K562 (cell line): ENCODE results near the gene ZFAND5. TPM values are rescaled to one million over a fixed set of nuclear protein-coding genes. Genes with fewer than 3 reads are reported as not detected.

Experiments
- BRF1 ChIP-seq: IDR thresholded peaks from 3 replicates; pipeline ENCODE4 v1.6.1; 2011; ENCODE audit warnings: borderline replicate concordance, mild to moderate bottlenecking; ENCODE audit not compliant: insufficient read length; ENCODE audit errors: extremely low read depth
- CBFA2T2 ChIP-seq: fragments of 450-650 bp; conservative IDR thresholded peaks from 2 replicates; pipeline ENCODE4 v1.6.1; 2017; ENCODE audit warnings: mild to moderate bottlenecking
- E2F4 ChIP-seq: sonication (generic); formaldehyde crosslinking; IDR thresholded peaks from 2 replicates; pipeline ENCODE4 v1.8.0; 2022; ENCODE audit warnings: mild to moderate bottlenecking, low read depth, missing genetic modification reagents
- GTF2E2 ChIP-seq: fragments of 200-800 bp; sonication (Bioruptor generic); IDR thresholded peaks from 2 replicates; pipeline ENCODE4 v1.6.1; 2016; ENCODE audit warnings: missing genetic modification characterization, missing compliant biosample characterization
- HNRNPLL ChIP-seq: fragments of 200-400 bp; formaldehyde crosslinking; IDR thresholded peaks from 2 replicates; pipeline ENCODE4 v1.6.1; 2017; ENCODE audit warnings: low read length, low read depth, mild to moderate bottlenecking; ENCODE audit not compliant: poor library complexity, severe bottlenecking
- MEIS2 ChIP-seq: fragments of 450-650 bp; IDR thresholded peaks from 2 replicates; pipeline ENCODE4 v1.6.1; 2014; ENCODE audit warnings: mild to moderate bottlenecking; ENCODE audit not compliant: partially characterized antibody
- SOX6 ChIP-seq: fragments of 450-650 bp; IDR thresholded peaks from 2 replicates; pipeline ENCODE4 v1.6.1; 2014; ENCODE audit warnings: mild to moderate bottlenecking
- U2AF1 ChIP-seq: fragments of 200-400 bp; formaldehyde crosslinking; optimal IDR thresholded peaks from 2 replicates; pipeline ENCODE3; 2017; ENCODE audit warnings: mild to moderate bottlenecking, low read depth, low read length, moderate library complexity
- ZBTB9 ChIP-seq: fragments of 450-650 bp; formaldehyde crosslinking; IDR thresholded peaks from 2 replicates; pipeline ENCODE4 v1.4.0; 2020; ENCODE audit warnings: mild to moderate bottlenecking, moderate library complexity
- ZNF316 ChIP-seq: fragments of 450-650 bp; IDR thresholded peaks from 2 replicates; pipeline ENCODE4 v1.6.1; 2016
- polyA plus RNA-seq, 8 experiments: library from polyadenylated mRNA; depleted of rRNA in 4 of 8; stranded (reverse) in 5 of 8; unstranded in 3 of 8; fragments of >200 nt; fragmentation: Nextera tagmentation in 2 of 8; fragmentation: Illumina TruSeq in 1 of 8; extraction: Ambion mirVana in 2 of 8; extraction: Trizol in 1 of 8; gene quantifications; 2 replicates each; pipeline versions ENCODE4 v1.2.1 to v1.2.3, GENCODE V29; 2011 to 2014; ENCODE audit warnings: inconsistent platforms in 1 of 8, missing spikeins in 1 of 8
- total RNA-seq, 7 experiments: library from RNA; depleted of rRNA in 6 of 7; stranded (reverse); fragments of >200 nt in 6 of 7; fragmentation: Illumina TruSeq in 2 of 7; extraction: Trizol in 2 of 7; gene quantifications; 2 replicates each; pipeline versions ENCODE4 v1.2.1 to v1.2.3, GENCODE V29; 2011 to 2021; ENCODE audit warnings: low replicate concordance in 1 of 7
- TF ChIP-seq, protein P1 (sequence below): fragments of 200-800 bp; sonication (Bioruptor generic); IDR thresholded peaks from 2 replicates; pipeline ENCODE4 v1.6.1; 2017; ENCODE audit warnings: missing genetic modification characterization, missing compliant biosample characterization
- TF ChIP-seq, protein P2 (sequence below), 2 experiments: fragments of 450-650 bp in 1 of 2; sonication (generic) in 1 of 2; formaldehyde crosslinking in 1 of 2; IDR thresholded peaks; 2 replicates each; pipeline versions ENCODE4 v1.7.1 to v1.9.0; 2016 to 2022; ENCODE audit warnings: inconsistent platforms in 1 of 2, mild to moderate bottlenecking in 1 of 2, missing genetic modification reagents in 1 of 2

Gene ZFAND5
- total and polyA plus RNA-seq, 9 of the 15 experiments (the other 6 are each of a cell fraction or from before 2014, with no cell fraction given): 12.7 to 64.2 (median 34.5) TPM

DNA sequence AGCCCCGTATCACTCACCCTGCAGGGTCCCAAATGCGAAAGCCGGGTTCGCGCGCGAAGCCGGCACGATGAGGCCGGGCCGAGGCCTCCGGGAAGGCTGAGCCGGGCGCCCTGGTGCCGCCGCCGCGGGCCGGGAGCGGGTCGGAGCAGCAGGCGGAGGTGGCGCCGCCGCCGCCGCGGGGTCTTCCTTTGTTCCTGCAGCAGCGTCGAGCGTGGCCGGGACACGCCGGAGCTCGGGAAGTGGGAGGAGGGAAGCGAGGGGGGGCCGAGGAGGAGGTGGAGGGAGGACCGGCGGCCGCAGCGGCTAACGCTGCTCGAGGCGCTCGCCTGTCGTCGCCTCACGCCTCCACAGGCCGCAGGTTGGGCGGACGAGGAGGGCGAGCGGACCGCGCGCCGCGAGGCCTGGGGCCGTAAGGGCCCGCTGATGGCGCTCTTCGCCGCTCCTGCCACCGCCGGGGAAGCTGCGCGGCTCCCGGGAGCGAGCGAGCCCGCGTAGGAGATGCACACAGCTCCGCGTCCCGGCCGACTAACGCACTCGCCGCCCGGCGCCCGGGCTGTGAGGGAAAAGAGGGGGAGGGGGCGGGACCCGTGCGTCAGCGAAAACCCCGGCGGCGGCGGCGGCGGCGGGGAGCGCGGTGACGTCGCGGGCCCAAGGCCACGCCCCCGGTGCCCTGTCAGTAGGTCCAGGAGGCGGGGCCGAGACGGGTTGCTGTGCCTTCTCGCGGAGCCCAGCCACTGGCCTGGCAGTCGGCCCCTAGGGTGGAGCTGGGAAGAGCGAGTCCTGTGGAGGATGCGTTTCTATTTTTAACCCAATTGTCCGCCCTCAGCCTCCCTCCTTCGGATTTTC, at the start of gene ZFAND5 (continued):
- peak; percentile 24 for TF ChIP-seq MEIS2
- TF ChIP-seq SOX6: peak; percentile 31; the same call in 1 of the 2 replicates
- TF ChIP-seq E2F4 (CRISPR knock-in tag): peak; percentile 68; the same call in 1 of the 2 replicates
- TF ChIP-seq, protein P1, sequence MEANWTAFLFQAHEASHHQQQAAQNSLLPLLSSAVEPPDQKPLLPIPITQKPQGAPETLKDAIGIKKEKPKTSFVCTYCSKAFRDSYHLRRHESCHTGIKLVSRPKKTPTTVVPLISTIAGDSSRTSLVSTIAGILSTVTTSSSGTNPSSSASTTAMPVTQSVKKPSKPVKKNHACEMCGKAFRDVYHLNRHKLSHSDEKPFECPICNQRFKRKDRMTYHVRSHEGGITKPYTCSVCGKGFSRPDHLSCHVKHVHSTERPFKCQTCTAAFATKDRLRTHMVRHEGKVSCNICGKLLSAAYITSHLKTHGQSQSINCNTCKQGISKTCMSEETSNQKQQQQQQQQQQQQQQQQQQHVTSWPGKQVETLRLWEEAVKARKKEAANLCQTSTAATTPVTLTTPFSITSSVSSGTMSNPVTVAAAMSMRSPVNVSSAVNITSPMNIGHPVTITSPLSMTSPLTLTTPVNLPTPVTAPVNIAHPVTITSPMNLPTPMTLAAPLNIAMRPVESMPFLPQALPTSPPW: peak; percentile 89
- peak; percentile 61 for TF ChIP-seq U2AF1
- TF ChIP-seq CBFA2T2: no peak
- peak; percentile 72 for TF ChIP-seq ZNF316
- TF ChIP-seq GTF2E2 (tag): peak; percentile 87
- TF ChIP-seq ZBTB9 (CRISPR knock-in tag): 0 out of 2 replicates have a peak, but pooled peaks have one; percentile 52
- TF ChIP-seq, protein P2, sequence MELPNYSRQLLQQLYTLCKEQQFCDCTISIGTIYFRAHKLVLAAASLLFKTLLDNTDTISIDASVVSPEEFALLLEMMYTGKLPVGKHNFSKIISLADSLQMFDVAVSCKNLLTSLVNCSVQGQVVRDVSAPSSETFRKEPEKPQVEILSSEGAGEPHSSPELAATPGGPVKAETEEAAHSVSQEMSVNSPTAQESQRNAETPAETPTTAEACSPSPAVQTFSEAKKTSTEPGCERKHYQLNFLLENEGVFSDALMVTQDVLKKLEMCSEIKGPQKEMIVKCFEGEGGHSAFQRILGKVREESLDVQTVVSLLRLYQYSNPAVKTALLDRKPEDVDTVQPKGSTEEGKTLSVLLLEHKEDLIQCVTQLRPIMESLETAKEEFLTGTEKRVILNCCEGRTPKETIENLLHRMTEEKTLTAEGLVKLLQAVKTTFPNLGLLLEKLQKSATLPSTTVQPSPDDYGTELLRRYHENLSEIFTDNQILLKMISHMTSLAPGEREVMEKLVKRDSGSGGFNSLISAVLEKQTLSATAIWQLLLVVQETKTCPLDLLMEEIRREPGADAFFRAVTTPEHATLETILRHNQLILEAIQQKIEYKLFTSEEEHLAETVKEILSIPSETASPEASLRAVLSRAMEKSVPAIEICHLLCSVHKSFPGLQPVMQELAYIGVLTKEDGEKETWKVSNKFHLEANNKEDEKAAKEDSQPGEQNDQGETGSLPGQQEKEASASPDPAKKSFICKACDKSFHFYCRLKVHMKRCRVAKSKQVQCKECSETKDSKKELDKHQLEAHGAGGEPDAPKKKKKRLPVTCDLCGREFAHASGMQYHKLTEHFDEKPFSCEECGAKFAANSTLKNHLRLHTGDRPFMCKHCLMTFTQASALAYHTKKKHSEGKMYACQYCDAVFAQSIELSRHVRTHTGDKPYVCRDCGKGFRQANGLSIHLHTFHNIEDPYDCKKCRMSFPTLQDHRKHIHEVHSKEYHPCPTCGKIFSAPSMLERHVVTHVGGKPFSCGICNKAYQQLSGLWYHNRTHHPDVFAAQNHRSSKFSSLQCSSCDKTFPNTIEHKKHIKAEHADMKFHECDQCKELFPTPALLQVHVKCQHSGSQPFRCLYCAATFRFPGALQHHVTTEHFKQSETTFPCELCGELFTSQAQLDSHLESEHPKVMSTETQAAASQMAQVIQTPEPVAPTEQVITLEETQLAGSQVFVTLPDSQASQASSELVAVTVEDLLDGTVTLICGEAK (IDR thresholded peaks at IDR 0.05): no peak
- TF ChIP-seq, protein P2 (CRISPR knock-in tag; IDR thresholded peaks at IDR 0.05): peak; percentile 9; the same call in 1 of the 2 replicates
- TF ChIP-seq HNRNPLL: peak; percentile 61
- TF ChIP-seq BRF1: no peak
